SK-N-MC (cell line): ENCODE measurements around the gene TPP1.

Experiments used
- EZH2 ChIP-seq: fragments of 200-600 bp; sonication (generic); IDR thresholded peaks from one replicate; pipeline ENCODE4 v1.6.1; 2017; ENCODE audit warnings: antibody characterized with exemption
- FOXP2 ChIP-seq: optimal IDR thresholded peaks from 2 replicates; pipeline ENCODE3; 2011; ENCODE audit warnings: mild to moderate bottlenecking, moderate library complexity; ENCODE audit not compliant: insufficient read depth; ENCODE audit errors: extremely low read length, control extremely low read depth
- POLR2AphosphoS5 ChIP-seq: IDR thresholded peaks from 2 replicates; pipeline ENCODE4 v1.6.1; 2012; ENCODE audit warnings: mild to moderate bottlenecking, low read depth, low read length, borderline replicate concordance

GRCh38 chr11:6660712-6661111 lies 41.5 kb upstream of the TPP1 start:
- TF ChIP-seq POLR2AphosphoS5 (no peak), EZH2 (no peak), FOXP2 (no peak)
